Stomach (tissue), 9 donors: ENCODE results near the gene ADGRA1. TPM values are rescaled to one million over a fixed set of nuclear protein-coding genes. Genes with fewer than 3 reads are reported as not detected.

ENCODE experiments used
- DNase-seq, 2 donors: peaks; one replicate each; pipeline versions ENCODE4 v3.0.0 to v3.0.0-alpha.2; 2013 to 2019
- H3K27ac ChIP-seq, 5 donors: fragments of 200-600 bp in 4 of 5; sonication (generic) in 4 of 5; one replicate each; pipeline ENCODE4 v1.5.1; 2013 to 2019; ENCODE audit warnings: mild to moderate bottlenecking in 1 of 5, moderate library complexity in 1 of 5
- H3K27me3 ChIP-seq, 3 donors: fragments of 200-600 bp; sonication (generic); one replicate each; pipeline ENCODE4 v1.5.1; 2017 to 2019; ENCODE audit warnings: mixed run types in 1 of 3
- H3K36me3 ChIP-seq, 4 donors: fragments of 200-600 bp; sonication (generic); 1 replicate in 3 of 4; 2 replicates in 1 of 4; pipeline ENCODE4 v1.5.1; 2016 to 2019
- H3K4me1 ChIP-seq, 4 donors: fragments of 200-600 bp; sonication (generic); one replicate each; pipeline ENCODE4 v1.5.1; 2016 to 2019
- H3K4me3 ChIP-seq, 4 donors: fragments of 200-600 bp; sonication (generic) in 3 of 4; one replicate each; pipeline ENCODE4 v1.5.1; 2016 to 2019; ENCODE audit warnings: mild to moderate bottlenecking in 1 of 4
- H3K9me3 ChIP-seq, 4 donors: fragments of 200-600 bp; sonication (generic); one replicate each; pipeline ENCODE4 v1.5.1; 2016 to 2019
- EP300 ChIP-seq: sonication (generic); formaldehyde crosslinking; IDR thresholded peaks from one replicate; pipeline ENCODE4 v1.6.1; 2017; ENCODE audit warnings: antibody characterized with exemption
- POLR2A ChIP-seq, 4 donors: fragments of 450-650 bp; IDR thresholded peaks; one replicate each; pipeline ENCODE4 v1.6.1; 2016; ENCODE audit warnings: antibody characterized with exemption in 4 of 4, control low read depth in 2 of 4, mild to moderate bottlenecking in 1 of 4, moderate library complexity in 1 of 4
- POLR2AphosphoS5 ChIP-seq, 3 donors: sonication (generic); formaldehyde crosslinking; IDR thresholded peaks; one replicate each; pipeline ENCODE4 v1.6.1; 2016; ENCODE audit warnings: antibody characterized with exemption in 3 of 3
- WGBS, 5 donors: extraction: QIAGEN DNeasy Blood & Tissue Kit in 3 of 5; methylation state at CpG; one replicate each; pipeline versions ENCODE4 v1.1.5 to v1.1.7; 2013 to 2018; 5-methylcytosine and 5-hydroxymethylcytosine counted together
- intact Hi-C: fragments of 100-400 bp; cut with DNase I; formaldehyde crosslinking; loops from one replicate; pipeline ENCODE4 v1.15.1; 2023; ENCODE audit warnings: low total_unique reads
- polyA plus RNA-seq, 3 donors: library from polyadenylated mRNA; stranded (reverse); fragments of 200-250 nt; gene quantifications; one replicate each; pipeline ENCODE4 v1.2.3, GENCODE V29; 2013
- total RNA-seq, 5 donors: library from RNA; depleted of rRNA; stranded (reverse); fragments of >200 nt; gene quantifications; one replicate each; pipeline versions ENCODE4 v1.1.0 to v1.2.3, GENCODE V29; 2014 to 2016
- TF ChIP-seq, protein P1 (sequence below), 7 experiments: fragments of 450-650 bp in 4 of 7; fragments of 200-600 bp in 3 of 7; sonication (generic) in 3 of 7; IDR thresholded peaks; one replicate each; pipeline ENCODE4 v1.5.1; 2016 to 2019; ENCODE audit warnings: antibody characterized with exemption in 7 of 7, control low read depth in 2 of 7, mild to moderate bottlenecking in 1 of 7
- donor health status: healthy with polysubstance abuse.
- donor health status: Bipolar disorder and iron deficiency.
- donor health status: healthy.

Gene ADGRA1
- total and polyA plus RNA-seq, 8 donors: under 0.01 to 0.73 (median 0.14) TPM; not detected in 5

DNA sequence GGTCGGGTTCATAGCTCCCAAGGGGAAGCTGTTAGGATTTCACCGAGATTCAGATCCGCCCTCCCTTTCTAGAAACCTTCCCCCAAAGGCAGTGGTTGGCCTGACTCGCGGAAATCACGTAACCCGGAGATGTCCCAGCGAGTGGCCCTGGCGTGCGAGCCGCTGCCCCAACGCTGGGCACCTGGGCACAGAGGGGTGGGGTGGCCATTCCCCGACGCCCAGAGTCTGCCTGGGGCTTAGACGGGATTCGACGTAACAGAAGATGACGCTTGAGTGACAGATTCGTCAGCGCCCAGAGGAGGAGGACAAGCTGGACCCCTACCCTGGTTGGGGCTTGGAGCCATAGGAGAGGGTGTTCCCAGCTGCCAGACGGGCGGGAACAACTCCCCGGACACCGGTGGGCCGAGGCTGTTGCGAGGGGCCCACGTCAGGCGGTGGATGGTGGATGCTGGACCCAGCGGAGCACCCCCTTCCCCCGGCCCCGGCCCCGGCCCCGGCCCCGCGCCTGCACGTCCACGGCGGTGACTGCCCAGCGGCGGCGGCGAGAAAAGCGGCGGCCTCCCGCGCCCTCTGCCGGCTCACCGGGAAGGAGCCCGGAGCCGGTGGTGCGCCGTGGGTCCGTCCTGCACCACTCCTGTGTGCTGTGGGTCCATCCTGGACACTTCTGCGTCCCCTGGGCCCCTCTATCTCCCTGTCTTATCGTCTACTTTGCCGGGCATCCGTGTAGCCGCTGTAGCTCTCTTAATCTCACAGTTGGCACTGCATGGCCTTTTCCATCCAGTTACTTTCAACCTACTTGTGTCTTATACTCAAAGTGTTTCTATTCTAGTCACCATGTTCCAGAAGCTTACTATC, 36.9 kb downstream of the ADGRA1 start:
- DNase-seq: peak; percentile 53 to 69
- TF ChIP-seq POLR2AphosphoS5 (IDR thresholded peaks at IDR 0.05): no peak
- no peak for TF ChIP-seq EP300
- TF ChIP-seq, protein P1, sequence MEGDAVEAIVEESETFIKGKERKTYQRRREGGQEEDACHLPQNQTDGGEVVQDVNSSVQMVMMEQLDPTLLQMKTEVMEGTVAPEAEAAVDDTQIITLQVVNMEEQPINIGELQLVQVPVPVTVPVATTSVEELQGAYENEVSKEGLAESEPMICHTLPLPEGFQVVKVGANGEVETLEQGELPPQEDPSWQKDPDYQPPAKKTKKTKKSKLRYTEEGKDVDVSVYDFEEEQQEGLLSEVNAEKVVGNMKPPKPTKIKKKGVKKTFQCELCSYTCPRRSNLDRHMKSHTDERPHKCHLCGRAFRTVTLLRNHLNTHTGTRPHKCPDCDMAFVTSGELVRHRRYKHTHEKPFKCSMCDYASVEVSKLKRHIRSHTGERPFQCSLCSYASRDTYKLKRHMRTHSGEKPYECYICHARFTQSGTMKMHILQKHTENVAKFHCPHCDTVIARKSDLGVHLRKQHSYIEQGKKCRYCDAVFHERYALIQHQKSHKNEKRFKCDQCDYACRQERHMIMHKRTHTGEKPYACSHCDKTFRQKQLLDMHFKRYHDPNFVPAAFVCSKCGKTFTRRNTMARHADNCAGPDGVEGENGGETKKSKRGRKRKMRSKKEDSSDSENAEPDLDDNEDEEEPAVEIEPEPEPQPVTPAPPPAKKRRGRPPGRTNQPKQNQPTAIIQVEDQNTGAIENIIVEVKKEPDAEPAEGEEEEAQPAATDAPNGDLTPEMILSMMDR (IDR thresholded peaks at IDR 0.05): peak in 5 of 7 experiments; percentile 26 to 56 (median 41)
- intact Hi-C loops: loop anchor here (10.0 kb wide), 1 partner anchor 190 kb away; no protein-coding TSS in a partner anchor

DNA sequence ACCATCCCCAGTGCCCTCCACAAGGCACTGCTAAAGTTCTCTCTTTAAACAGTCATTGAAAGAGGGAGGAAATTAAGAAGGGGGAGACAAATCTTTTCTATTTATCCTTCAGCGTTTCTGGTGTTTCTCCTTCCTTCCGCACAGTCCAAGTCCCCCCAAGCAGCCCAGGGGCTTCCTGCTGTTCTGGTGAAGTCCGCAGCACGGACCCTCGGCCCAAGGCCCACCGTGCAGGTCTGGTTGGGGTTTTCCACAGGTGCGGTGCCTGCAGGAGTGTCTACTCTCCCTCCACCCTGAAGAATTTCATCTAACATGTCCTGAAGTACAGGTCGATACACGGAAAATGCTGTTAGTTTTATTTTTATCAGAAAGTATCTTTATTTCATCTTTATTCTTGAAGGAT, 38.2 kb downstream of the ADGRA1 start:
- no peaks in the 10 kb centered on the region for H3K36me3 ChIP-seq
- peaks cover 0 to 53% (median 20%) of the 10 kb centered on the region in 3 donors for H3K27me3 ChIP-seq
- intact Hi-C loops: loop anchor here (10.0 kb wide), 1 partner anchor 191 kb away; no protein-coding TSS in a partner anchor
- no peaks in the 10 kb centered on the region for H3K9me3 ChIP-seq
- peaks cover 0 to 6% (median 0%) of the 10 kb centered on the region in 4 donors for H3K4me1 ChIP-seq
- no peak for DNase-seq
- TF ChIP-seq POLR2A (IDR thresholded peaks at IDR 0.05): no peak
- TF ChIP-seq, protein P1 (IDR thresholded peaks at IDR 0.05): no peak
- TF ChIP-seq POLR2AphosphoS5 (IDR thresholded peaks at IDR 0.05): no peak
- no peak for TF ChIP-seq EP300
- H3K4me3 ChIP-seq: no peak overlapping the region
- H3K27ac ChIP-seq: no peak overlapping the region
- WGBS, 5 donors: 84 to 93% (median 88%) methylated on average over 9 of the region's 9 CpGs

More for the DNA sequence above, 36.9 kb downstream of the ADGRA1 start:
- H3K4me3 ChIP-seq: no peak overlapping the region
- peaks cover 0 to 6% (median 0%) of the 10 kb centered on the region in 4 donors for H3K4me1 ChIP-seq
- H3K9me3 ChIP-seq: peaks cover 0 to 5% (median 5%) of the 10 kb centered on the region in 4 donors
- no peaks in the 10 kb centered on the region for H3K36me3 ChIP-seq
- peaks cover 0 to 53% (median 20%) of the 10 kb centered on the region in 3 donors for H3K27me3 ChIP-seq
- no peak overlapping the region for H3K27ac ChIP-seq
- 37 to 61% (median 41%) methylated on average over 24 to 57 of the region's 58 CpGs for WGBS, 5 donors

DNA sequence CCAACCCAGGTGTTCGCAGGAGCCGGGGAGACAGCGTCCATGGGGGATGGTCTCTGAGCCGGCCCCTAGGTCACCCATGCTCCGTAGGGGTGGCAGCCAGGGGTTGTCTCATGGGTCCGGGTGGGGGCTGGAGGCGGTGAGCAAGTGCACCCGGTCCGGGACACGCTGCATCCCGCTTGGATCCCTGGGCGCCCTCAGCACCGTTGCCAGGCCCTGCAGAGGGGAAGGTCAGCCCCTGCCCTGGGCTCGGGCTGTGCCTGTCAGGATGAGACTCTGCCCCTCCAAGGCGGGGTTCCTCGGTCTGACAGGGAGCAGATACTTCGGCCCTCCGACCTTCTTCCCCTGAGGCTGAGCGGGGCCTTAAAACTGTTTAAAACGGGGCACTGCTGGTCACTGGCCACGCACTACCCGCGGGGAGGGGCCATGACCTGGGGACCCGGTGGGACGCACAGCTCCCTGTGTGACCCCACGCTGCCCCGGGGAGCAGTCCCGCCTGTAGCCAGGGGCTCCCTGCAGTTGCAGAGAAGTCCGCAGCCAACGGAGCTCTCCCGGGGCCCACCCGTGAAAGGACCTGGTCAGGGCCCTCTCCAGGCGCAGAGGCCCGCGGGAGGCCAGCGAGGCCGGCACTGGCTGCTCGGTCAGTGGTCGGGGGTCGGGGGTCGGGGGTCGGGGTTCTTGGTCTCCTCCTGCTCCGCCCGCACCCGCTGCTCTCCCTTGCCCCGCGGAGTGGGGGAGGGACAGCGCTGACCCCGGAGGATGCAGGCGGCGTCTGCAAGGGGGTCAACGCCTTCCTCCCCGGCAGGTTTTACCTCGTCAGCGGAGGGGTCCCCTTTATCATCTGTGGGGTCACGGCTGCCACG, 38.9 kb downstream of the ADGRA1 start:
- Histone ChIP-seq H3K9me3 (no peaks in the 10 kb centered on the region), H3K4me1 (peaks cover 0 to 6% (median 0%) of the 10 kb centered on the region in 4 donors), H3K27ac (no peak overlapping the region), H3K36me3 (no peaks in the 10 kb centered on the region), H3K27me3 (peaks cover 0 to 53% (median 20%) of the 10 kb centered on the region in 3 donors), H3K4me3 (no peak overlapping the region)
- WGBS, 5 donors: 87 to 92% (median 92%) methylated on average over 46 to 57 of the region's 57 CpGs
- no peak for DNase-seq
- no peak for TF ChIP-seq POLR2AphosphoS5 (IDR thresholded peaks at IDR 0.05)
- no peak for TF ChIP-seq POLR2A (IDR thresholded peaks at IDR 0.05)
- TF ChIP-seq, protein P1 (IDR thresholded peaks at IDR 0.05): no peak
- no peak for TF ChIP-seq EP300
- intact Hi-C loops: loop anchor here (10.0 kb wide), 1 partner anchor 192 kb away; no protein-coding TSS in a partner anchor
